Measurements from ENCODE around the gene ELMOD3. TPM values are rescaled to one million over a fixed set of nuclear protein-coding genes. Genes with fewer than 3 reads are reported as not detected.

ELMOD3 gene
- total and polyA plus RNA-seq, 9 of the 15 experiments (the other 6 are each of a cell fraction or from before 2014, with no cell fraction given) = 2.7 to 18.7 (median 11.6) TPM

- no TSS peak for BruUV-seq (replicated peaks)
- no peak overlapping the region for H3K27ac ChIP-seq (ENCODE audit: extremely low read depth, low read depth, low read length)
- no peak overlapping the region for H2AFZ ChIP-seq (ENCODE audit: low read depth, low read length)
- POLR2A ChIA-PET = interaction anchor here (0.7 to 63.9 kb wide), 5 partner anchors 17 to 157 kb away, joined by 3 to 1576 read pairs (median 3); partner anchors contain the start of gene MAT2A
- H3K9me1 ChIP-seq (ENCODE audit: control insufficient read depth, insufficient read depth, low read length) = no peaks in the 10 kb centered on the region
- no peaks in the 10 kb centered on the region for H4K20me1 ChIP-seq (replicated peaks; ENCODE audit: control insufficient read depth, insufficient read depth, low read length)
- ATAC-seq = no peak
- no peaks in the 10 kb centered on the region for H3K79me2 ChIP-seq (ENCODE audit: control insufficient read depth, insufficient read depth, low read length)
- peaks cover 0 to 5% of the 10 kb centered on the region in 2 experiments; a peak in 2 of 5 replicates for H3K4me1 ChIP-seq (replicated peaks in 1 of 2; ENCODE audit: control insufficient read depth in 2 of 2, insufficient read depth in 2 of 2, low read length in 2 of 2)
- 49% methylated on average over 8 of the region's 9 CpGs for WGBS (ENCODE audit: insufficient coverage, low coverage, missing lambda C conversion rate)
- CTCF ChIA-PET (ENCODE audit: low intra/inter-chr PET ratio) = no interaction called here
- no peak overlapping the region for H3K4me2 ChIP-seq (ENCODE audit: insufficient read depth, low read length)
- in situ Hi-C loops (cut with MboI) = no loop called here
- no peak overlapping the region; a peak in 1 of 4 replicates for H3K9ac ChIP-seq (ENCODE audit: insufficient read depth in 1 of 2, low read depth in 2 of 2, low read length in 2 of 2)
- H3K27me3 ChIP-seq (ENCODE audit: control insufficient read depth in 2 of 2, insufficient read depth in 2 of 2, low read length in 2 of 2) = no peaks in the 10 kb centered on the region
- intact Hi-C loops (cut with micrococcal nuclease) = no loop called here
- no peak overlapping the region for H3K4me3 ChIP-seq
- no peak for DNase-seq (ENCODE audit: extremely low read depth in 1 of 4, low spot score in 3 of 4)
- H3K36me3 ChIP-seq (ENCODE audit: control insufficient read depth, insufficient read depth, low read length) = peaks cover 17% of the 10 kb centered on the region; the same call in 2 of the 3 replicates
- FAIRE-seq = no peak
- H3K9me3 ChIP-seq (replicated peaks; ENCODE audit: control insufficient read depth, insufficient read depth, low read depth, low read length) = no peaks in the 10 kb centered on the region
- TF ChIP-seq UBTF (IDR thresholded peaks at IDR 0.05; ENCODE audit: borderline replicate concordance in 1 of 2, low read depth in 2 of 2, low read length in 2 of 2) = no peak
- no peak for TF ChIP-seq ARID3A (IDR thresholded peaks at IDR 0.05; ENCODE audit: borderline replicate concordance, low read depth, low read length)
- no peak for TF ChIP-seq DPF2 (IDR thresholded peaks at IDR 0.05)
- TF ChIP-seq XRCC3 (IDR thresholded peaks at IDR 0.05) = no peak
- TF ChIP-seq CHD1 (IDR thresholded peaks at IDR 0.05; ENCODE audit: low read length) = no peak
- no peak for TF ChIP-seq ZNF347 (CRISPR knock-in tag; IDR thresholded peaks at IDR 0.05; ENCODE audit: low read depth)
- TF ChIP-seq ZNF311 (CRISPR knock-in tag; IDR thresholded peaks at IDR 0.05) = no peak
- TF ChIP-seq TFE3 (CRISPR knock-in tag; IDR thresholded peaks at IDR 0.05) = no peak
- TF ChIP-seq CTCF (IDR thresholded peaks at IDR 0.05 in 2 of 3, conservative IDR thresholded peaks at IDR 0.05 in 1 of 3; ENCODE audit: insufficient read depth in 2 of 3, low read depth in 1 of 3, low read length in 3 of 3) = no peak
- no peak for TF ChIP-seq NR3C1 (CRISPR knock-in tag; IDR thresholded peaks at IDR 0.05)
Observed at GRCh38 chr2:85388878-85389538, 34.4 kb downstream of the ELMOD3 start.

Data from K562 (cell line).